Progenitor cell of endocrine pancreas (in vitro differentiated cells): ENCODE data around the gene NME7. TPM values are rescaled to one million over a fixed set of nuclear protein-coding genes. Genes with fewer than 3 reads are reported as not detected.

Experiments
- DNase-seq: peaks from one replicate; pipeline ENCODE4 v3.0.0; 2021; ENCODE audit warnings: low spot score; ENCODE audit not compliant: unreplicated experiment
- H3K27ac Mint-ChIP-seq: 2 replicates; pipeline ENCODE4 v1.8.0; 2021; ENCODE audit warnings: mild to moderate bottlenecking, moderate library complexity, mixed read lengths
- H3K27me3 Mint-ChIP-seq: 2 replicates; pipeline ENCODE4 v1.8.0; 2021; ENCODE audit warnings: mixed read lengths
- H3K36me3 Mint-ChIP-seq: 2 replicates; pipeline ENCODE4 v1.8.0; 2022; ENCODE audit warnings: mixed read lengths; ENCODE audit not compliant: insufficient read depth
- H3K4me1 Mint-ChIP-seq: 2 replicates; pipeline ENCODE4 v1.8.0; 2021; ENCODE audit warnings: low read depth, mixed read lengths
- H3K4me3 Mint-ChIP-seq: 2 replicates; pipeline ENCODE4 v1.8.0; 2021; ENCODE audit warnings: low read depth, mild to moderate bottlenecking, moderate library complexity, mixed read lengths
- H3K9me3 Mint-ChIP-seq: 2 replicates; pipeline ENCODE4 v1.8.0; 2021; ENCODE audit warnings: low read depth, mixed read lengths
- CTCF ChIP-seq: fragments of 200-600 bp; sonication (generic); IDR thresholded peaks from one replicate; pipeline ENCODE4 v1.5.0; 2021; ENCODE audit warnings: antibody characterized with exemption, mild to moderate bottlenecking; ENCODE audit not compliant: unreplicated experiment
- total RNA-seq: library from RNA; stranded (reverse); gene quantifications from 2 replicates; pipeline ENCODE4 v1.2.1, GENCODE V29; 2021

NME7 gene
- total RNA-seq, 1 donor from 2014 or later = 32.7 TPM

GRCh38 chr1:169133228-169133576 is 234.4 kb downstream of the NME7 start:
- H3K27me3 Mint-ChIP-seq = no peaks in the 10 kb centered on the region
- no peak for DNase-seq
- H3K4me1 Mint-ChIP-seq = peaks cover 21% of the 10 kb centered on the region
- TF ChIP-seq CTCF = no peak
- H3K36me3 Mint-ChIP-seq = peaks cover 38% of the 10 kb centered on the region
- no peaks in the 10 kb centered on the region for H3K9me3 Mint-ChIP-seq
- no peak overlapping the region for H3K27ac Mint-ChIP-seq
- H3K4me3 Mint-ChIP-seq = no peak overlapping the region

GRCh38 chr1:169132512-169133227 is 234.9 kb downstream of the NME7 start:
- H3K27me3 Mint-ChIP-seq = no peaks in the 10 kb centered on the region
- no peaks in the 10 kb centered on the region for H3K9me3 Mint-ChIP-seq
- peaks cover 21% of the 10 kb centered on the region for H3K4me1 Mint-ChIP-seq
- no peak for TF ChIP-seq CTCF
- H3K27ac Mint-ChIP-seq = peak overlapping the region; percentile 66
- peaks cover 42% of the 10 kb centered on the region for H3K36me3 Mint-ChIP-seq
- H3K4me3 Mint-ChIP-seq = no peak overlapping the region
- no peak for DNase-seq

DNA sequence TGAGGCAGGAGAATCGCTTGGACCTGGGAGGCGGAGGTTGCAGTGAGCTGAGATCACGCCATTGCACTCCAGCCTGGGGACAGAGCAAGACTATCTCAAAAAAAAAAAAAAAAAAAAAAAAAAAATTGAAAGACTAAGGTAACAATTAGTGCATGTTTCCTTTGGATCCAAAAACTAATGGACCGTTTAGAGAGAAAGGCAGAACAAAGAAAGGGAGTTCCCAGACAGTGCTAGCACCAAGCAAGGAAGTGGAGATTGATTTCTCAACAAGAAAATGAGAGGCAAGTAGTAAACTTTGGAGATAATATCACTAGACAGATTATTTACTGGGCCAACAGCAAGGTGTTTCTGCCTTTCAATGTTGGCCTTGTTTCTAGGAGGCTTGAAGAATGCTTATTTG is 236.9 kb downstream of the NME7 start:
- no peak overlapping the region for H3K27ac Mint-ChIP-seq
- TF ChIP-seq CTCF = no peak
- H3K36me3 Mint-ChIP-seq = peaks cover 48% of the 10 kb centered on the region
- peaks cover 27% of the 10 kb centered on the region for H3K4me1 Mint-ChIP-seq
- H3K27me3 Mint-ChIP-seq = no peaks in the 10 kb centered on the region
- DNase-seq = no peak
- H3K9me3 Mint-ChIP-seq = no peaks in the 10 kb centered on the region
- H3K4me3 Mint-ChIP-seq = no peak overlapping the region

GRCh38 chr1:169129109-169129784 is 238.3 kb downstream of the NME7 start:
- Mint-ChIP-seq H3K27me3 (no peaks in the 10 kb centered on the region), H3K4me1 (peaks cover 38% of the 10 kb centered on the region), H3K4me3 (no peak overlapping the region), H3K27ac (no peak overlapping the region), H3K36me3 (peaks cover 55% of the 10 kb centered on the region), H3K9me3 (no peaks in the 10 kb centered on the region)
- TF ChIP-seq CTCF = no peak
- DNase-seq = no peak

DNA sequence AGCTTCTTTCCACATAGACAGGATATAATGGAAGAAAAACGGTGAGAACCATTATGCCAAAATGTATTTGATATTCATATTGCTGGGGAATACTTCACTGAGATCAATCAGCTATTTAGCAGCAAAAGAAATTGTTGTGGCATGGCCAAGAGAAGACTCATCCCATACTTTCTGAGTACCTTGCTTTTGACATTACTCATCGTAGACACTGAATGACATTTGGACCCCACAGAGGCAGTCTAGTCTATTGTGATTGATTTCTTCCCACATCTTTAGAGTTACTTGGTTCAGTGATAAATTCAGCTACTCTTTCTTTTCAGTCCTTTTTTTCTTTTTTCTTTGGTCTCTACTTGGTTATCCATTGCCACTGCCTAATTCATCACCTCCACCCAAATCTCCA is 239.0 kb downstream of the NME7 start:
- no peak for DNase-seq
- no peaks in the 10 kb centered on the region for H3K9me3 Mint-ChIP-seq
- H3K36me3 Mint-ChIP-seq = peaks cover 52% of the 10 kb centered on the region
- no peak for TF ChIP-seq CTCF
- H3K4me3 Mint-ChIP-seq = no peak overlapping the region
- H3K4me1 Mint-ChIP-seq = peaks cover 36% of the 10 kb centered on the region
- H3K27me3 Mint-ChIP-seq = no peaks in the 10 kb centered on the region
- H3K27ac Mint-ChIP-seq = no peak overlapping the region
